ENCODE results near the gene MICAL3.
"Not testable (repeated sequence)": the region's sequence is repeated elsewhere in the genome, so short reads cannot be mapped to it uniquely, and the experiment has no call there.

Gene MICAL3

GRCh38 chr22:17888439-17888838 is 135.9 kb downstream of the MICAL3 start:
- DNase-seq (ENCODE audit: low read depth in 2 of 2): no peak

GRCh38 chr22:17884893-17885292 is 139.5 kb downstream of the MICAL3 start:
- DNase-seq (ENCODE audit: low read depth in 2 of 2): no peak

DNA sequence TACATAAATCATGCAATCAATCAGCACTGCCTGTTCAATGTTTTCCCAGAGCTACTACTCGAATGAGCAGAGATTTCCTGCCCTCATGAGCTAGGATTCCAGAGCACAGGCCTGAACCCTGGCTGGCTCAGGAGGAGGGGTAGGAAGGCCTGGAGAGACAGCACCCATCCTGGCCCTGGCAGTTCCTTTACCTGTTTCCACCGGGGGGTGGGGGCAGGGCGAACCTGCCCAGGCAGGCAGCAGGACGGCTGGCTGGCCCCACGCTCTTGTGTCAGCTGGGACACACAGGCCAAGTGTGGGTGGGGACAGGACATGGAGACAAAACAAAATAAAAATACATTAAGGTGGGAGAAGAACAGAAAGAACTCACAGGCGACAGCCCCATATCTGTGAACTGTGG is 140.3 kb downstream of the MICAL3 start:
- DNase-seq (ENCODE audit: low read depth in 2 of 2): no peak

GRCh38 chr22:17883356-17883755 is 141.0 kb downstream of the MICAL3 start:
- no peak for DNase-seq (ENCODE audit: low read depth in 2 of 2)

GRCh38 chr22:17882727-17883126 is 141.6 kb downstream of the MICAL3 start:
- no peak for DNase-seq (ENCODE audit: low read depth in 2 of 2)

- DNase-seq (ENCODE audit: low read depth in 2 of 2): no peak
Observed at GRCh38 chr22:17882162-17882561, 142.2 kb downstream of the MICAL3 start.

DNA sequence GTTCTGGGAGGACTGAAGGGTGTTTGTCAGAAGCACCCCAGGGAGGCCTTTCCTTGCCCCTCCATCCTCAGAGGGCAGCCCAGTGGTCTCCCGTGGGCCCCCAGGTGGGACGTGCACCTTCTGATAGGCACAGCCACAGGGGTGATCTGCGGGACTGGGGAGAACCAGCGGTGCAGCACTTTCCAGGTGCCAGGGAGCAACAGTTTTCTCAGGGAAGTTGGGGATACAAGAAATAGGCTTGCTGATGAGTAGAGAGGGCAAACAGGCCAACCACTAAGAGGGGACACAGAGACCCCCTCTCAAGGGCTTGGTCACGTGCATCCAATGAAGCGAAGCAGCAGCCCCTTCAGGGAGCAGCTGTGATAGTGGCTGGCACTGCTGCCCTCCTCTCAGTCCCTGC is 143.0 kb downstream of the MICAL3 start:
- no peak for DNase-seq (ENCODE audit: low read depth in 2 of 2)

- DNase-seq (ENCODE audit: low read depth in 2 of 2): no peak
Observed at GRCh38 chr22:17880468-17880867, 143.9 kb downstream of the MICAL3 start.

GRCh38 chr22:17880020-17880419 is 144.3 kb downstream of the MICAL3 start:
- DNase-seq (ENCODE audit: low read depth in 2 of 2): no peak

DNA sequence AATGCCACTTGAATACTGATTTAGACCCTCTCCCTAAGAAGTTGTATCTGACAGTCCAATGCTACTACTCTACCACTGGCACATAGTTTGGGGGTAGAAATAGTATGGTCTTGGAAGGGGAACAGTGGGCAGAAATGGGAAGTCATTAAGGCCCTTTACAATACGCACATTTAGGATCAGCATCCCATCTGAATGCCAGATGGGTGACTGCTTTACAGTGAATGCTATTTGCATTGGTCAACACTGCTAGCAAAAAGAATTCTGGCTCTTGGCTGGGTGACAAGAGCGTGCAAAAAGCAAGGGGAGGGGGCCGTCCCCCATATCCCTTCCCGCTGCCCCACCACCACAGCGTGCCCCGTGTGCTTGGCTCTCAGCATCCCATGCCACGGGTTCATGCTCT is 145.4 kb downstream of the MICAL3 start:
- DNase-seq (ENCODE audit: low read depth in 2 of 2): peak; percentile 67 to 69

DNA sequence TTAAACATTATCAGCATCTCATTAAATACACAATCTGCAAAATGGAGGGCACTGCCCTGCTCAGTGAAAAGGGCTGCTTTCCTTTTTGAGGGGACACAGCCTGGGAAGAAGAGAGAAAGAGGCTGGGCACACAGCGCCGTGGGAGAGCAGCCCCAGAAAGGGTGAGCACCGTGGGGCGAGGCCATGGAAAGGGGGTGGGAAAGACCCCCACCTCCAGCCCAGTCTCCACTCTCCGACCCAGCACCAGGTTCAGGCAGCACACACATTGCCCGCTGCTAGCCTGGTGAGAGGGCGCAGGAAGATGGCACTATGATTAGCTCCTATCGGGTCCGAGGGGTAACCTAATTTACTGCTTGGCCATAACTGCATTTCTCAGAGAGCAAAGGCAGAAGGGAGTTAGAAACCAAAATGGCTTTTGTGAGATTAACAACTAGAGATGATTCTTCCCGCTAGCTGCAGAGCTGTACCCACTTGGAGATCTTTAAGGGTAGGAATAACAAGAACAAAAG is 146.1 kb downstream of the MICAL3 start:
- no peak for DNase-seq (ENCODE audit: low read depth in 2 of 2)

- not testable (repeated sequence) for DNase-seq (ENCODE audit: low read depth in 2 of 2)
Observed at GRCh38 chr22:17876878-17877855, 147.2 kb downstream of the MICAL3 start.

DNA sequence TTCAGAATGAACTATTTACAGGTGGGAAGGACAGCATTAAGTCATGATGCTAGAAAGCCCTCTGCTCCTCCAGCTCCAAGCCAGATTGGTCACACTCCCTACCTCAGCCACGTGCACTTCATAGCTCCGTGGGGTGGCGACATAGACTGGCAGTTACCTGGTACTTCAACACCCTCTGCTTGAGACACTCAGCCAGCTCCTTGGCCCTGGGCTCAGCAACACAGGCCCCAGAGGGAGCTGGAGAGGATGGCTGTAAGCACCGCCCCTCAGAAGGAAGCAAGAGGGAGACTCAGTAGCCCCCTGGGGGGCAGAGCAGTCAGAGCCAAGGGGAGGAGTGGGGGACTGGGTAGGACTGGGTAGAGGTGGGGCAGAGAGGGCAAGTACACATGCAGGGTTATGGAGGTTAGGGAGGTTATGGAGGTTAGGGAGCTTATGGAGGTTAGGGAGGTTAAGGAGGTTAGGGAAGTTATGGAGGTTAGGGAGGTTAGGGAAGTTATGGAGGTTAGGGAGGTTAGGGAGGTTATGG is 148.0 kb downstream of the MICAL3 start:
- no peak for DNase-seq (ENCODE audit: low read depth in 2 of 2)

DNA sequence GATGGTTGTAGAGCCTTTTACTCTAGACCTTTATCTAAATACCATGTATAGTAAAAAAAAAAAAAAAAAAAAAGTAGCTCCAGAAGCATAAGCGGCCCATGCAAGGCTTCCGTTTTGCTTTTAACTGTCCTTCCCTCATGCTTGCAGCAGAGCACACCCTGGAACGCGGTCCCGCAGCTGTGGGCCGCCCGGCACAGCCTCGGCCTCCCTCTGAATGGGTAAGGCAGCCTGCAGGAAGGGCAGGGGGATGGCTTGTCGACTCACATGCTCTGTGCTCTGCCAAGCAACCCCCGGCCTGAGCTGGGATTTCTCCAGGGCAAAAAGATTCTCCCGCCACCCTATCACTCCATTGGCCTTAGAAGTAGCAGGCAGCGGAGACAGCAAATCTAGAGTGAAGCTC is 148.7 kb downstream of the MICAL3 start:
- no peak for DNase-seq (ENCODE audit: low read depth in 2 of 2)

DNA sequence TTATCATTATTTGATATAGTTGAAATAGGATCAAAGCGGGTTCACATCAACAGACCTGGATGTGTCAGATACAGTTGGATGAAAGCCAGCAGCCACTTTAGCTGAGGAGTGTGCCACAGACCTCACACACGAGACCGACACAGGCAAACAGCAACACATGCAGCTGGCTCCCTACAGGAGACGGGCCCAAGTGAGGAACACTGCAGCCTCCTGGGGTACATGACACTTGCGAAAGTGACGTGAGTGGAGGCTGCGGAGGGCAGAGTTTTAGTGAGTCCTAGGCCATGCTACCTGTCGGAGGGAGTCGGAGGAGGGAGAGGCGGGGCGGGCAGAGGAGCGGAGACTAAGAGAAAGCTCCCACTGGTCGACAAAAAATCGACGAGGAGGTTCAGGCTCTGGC is 149.2 kb downstream of the MICAL3 start:
- DNase-seq (ENCODE audit: low read depth in 2 of 2): no peak

DNA sequence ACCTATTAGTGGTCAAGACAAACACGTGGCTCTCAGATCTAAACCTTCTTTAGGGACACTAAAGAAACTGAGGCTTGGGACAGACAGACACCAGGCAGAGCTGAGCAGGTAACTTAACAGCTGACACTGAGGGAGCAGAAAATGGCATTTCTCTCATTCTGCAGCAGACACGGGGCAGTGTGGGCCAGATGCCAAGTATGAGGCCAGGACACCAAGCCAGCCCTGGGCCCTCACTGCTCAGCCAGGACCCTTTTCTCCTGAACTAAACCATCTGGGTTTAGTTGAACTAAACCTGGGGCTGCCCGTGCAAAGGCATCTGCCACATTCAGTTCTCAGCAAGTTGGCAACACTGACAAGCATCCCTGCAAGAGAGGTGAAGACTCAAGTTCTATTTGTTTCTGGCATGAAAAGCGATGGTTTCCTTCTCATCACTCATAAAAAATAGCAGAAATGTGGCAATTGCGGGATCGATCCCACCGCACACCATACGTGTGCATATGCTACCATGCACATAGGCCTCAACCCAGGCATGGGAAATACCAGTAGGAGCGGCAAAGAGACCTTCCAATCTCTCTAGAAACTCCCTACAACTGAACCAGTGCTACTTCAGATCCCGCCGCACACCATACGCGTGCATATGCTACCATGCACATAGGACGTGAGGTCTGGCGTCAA is 150.0 kb downstream of the MICAL3 start:
- no peak for DNase-seq (ENCODE audit: low read depth in 2 of 2)

DNA sequence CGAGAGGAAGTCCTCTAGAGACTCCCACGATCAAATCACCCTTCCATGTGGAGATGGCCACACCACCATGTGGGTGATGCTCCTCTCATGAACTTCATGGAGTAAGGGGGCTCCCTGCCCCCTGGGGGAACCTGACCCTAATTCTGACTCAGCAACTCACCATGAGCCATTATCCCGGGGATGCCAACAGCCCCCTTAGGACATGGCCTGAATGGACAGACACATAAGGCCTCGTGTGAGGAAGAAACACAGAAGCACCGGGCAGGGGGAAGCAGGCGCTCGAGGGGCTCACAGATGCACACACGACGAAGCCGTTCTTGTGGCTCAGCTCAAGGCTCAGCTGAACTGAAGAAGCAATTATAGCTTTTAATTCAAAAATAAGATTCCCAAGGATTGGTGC is 150.6 kb downstream of the MICAL3 start:
- no peak for DNase-seq (ENCODE audit: low read depth in 2 of 2)

GRCh38 chr22:17873116-17873515 is 151.2 kb downstream of the MICAL3 start:
- DNase-seq (ENCODE audit: low read depth in 2 of 2): no peak

- no peak for DNase-seq (ENCODE audit: low read depth in 2 of 2)
Observed at GRCh38 chr22:17872471-17872870, 151.9 kb downstream of the MICAL3 start.

DNA sequence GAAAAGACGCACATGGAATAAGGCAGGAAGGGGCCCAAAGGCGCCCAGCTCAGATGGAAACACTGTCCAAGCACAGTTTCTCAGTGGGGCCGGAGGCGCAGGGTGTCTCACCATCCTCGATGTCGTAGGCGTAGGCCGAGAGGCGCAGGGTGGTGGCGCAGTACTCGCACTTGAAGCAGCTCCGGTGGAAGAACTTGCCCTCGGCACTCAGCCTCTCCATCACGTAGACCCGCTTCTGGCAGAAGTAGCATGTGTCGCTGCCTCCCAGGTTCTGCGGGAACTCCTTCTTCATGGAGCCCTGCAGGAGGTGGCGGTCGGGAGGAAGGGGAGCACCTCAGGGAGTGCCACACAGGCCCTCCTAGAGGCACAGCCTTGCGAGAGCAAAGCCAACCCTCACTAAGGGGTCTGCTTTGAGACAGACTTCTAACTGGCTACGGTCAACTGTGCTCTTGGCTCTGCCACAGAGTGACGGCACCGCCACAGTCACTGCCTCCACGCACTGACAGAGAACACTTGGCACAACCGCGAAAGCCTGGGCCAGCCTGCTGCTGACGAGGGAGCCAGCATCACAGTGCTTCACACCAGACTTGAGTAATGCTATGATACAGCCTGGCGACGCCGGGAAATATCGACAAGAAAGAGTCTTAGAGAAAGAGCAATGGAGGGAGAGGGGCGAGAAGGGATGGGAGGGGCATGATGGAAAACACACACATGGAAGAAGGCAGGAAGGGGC is 152.5 kb downstream of the MICAL3 start:
- no peak for DNase-seq (ENCODE audit: low read depth in 2 of 2)

- no peak for DNase-seq (ENCODE audit: low read depth in 2 of 2)
Observed at GRCh38 chr22:17870407-17870806, 154.0 kb downstream of the MICAL3 start.

All from fibroblast of skin of left quadriceps (primary cell).